Measurements from ENCODE around the gene ELOVL7.

ELOVL7 gene

DNA sequence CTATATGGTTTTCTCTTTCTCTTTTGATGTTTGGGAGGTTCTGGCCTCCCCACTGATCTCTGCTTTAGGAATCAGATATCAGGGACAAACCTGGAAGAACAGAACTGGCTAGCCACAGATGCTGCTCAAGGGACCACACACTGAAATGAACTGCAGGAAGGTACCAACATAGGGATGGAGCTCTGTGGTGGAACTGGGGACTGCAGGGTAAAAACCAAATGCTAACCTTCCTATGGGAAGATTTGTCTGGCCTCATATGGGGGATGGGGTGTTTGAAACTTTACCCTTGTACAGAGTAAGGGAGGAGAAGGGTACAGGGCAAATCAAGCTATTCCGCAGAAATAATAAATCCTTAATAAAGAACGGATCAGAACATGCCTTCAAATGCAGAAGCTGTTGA lies 49.4 kb downstream of the ELOVL7 start:
- Histone ChIP-seq H3K9me2 (ENCODE audit: low read depth, low read length) (no peaks in the 10 kb centered on the region), H3K9me3 (ENCODE audit: low read length) (no peaks in the 10 kb centered on the region), H3K79me2 (ENCODE audit: insufficient read depth, low read length) (no peaks in the 10 kb centered on the region), H3K4me3 (ENCODE audit: low read depth, low read length, poor library complexity, severe bottlenecking) (no peak overlapping the region), H3K9ac (ENCODE audit: low read length) (no peak overlapping the region), H3K4me2 (ENCODE audit: low read length) (no peak overlapping the region), H3K27me3 (ENCODE audit: insufficient read depth, low read length) (no peaks in the 10 kb centered on the region), H3F3A (ENCODE audit: insufficient read depth, low read length) (no peaks in the 10 kb centered on the region), H3K27ac (ENCODE audit: low read depth, low read length, poor library complexity, severe bottlenecking) (no peak overlapping the region), H2AFZ (ENCODE audit: low read length) (no peak overlapping the region), H4K20me1 (ENCODE audit: insufficient read depth, low read length) (no peaks in the 10 kb centered on the region), H3K4me1 (ENCODE audit: insufficient read depth, low read length, severe bottlenecking) (no peaks in the 10 kb centered on the region), H3K36me3 (ENCODE audit: insufficient read depth, low read length) (no peaks in the 10 kb centered on the region)
- TF ChIP-seq, protein P1, sequence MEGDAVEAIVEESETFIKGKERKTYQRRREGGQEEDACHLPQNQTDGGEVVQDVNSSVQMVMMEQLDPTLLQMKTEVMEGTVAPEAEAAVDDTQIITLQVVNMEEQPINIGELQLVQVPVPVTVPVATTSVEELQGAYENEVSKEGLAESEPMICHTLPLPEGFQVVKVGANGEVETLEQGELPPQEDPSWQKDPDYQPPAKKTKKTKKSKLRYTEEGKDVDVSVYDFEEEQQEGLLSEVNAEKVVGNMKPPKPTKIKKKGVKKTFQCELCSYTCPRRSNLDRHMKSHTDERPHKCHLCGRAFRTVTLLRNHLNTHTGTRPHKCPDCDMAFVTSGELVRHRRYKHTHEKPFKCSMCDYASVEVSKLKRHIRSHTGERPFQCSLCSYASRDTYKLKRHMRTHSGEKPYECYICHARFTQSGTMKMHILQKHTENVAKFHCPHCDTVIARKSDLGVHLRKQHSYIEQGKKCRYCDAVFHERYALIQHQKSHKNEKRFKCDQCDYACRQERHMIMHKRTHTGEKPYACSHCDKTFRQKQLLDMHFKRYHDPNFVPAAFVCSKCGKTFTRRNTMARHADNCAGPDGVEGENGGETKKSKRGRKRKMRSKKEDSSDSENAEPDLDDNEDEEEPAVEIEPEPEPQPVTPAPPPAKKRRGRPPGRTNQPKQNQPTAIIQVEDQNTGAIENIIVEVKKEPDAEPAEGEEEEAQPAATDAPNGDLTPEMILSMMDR (IDR thresholded peaks at IDR 0.05; ENCODE audit: low read length), result no peak
- TF ChIP-seq EZH2 (IDR thresholded peaks at IDR 0.05; ENCODE audit: borderline replicate concordance, low read length), result no peak

DNA sequence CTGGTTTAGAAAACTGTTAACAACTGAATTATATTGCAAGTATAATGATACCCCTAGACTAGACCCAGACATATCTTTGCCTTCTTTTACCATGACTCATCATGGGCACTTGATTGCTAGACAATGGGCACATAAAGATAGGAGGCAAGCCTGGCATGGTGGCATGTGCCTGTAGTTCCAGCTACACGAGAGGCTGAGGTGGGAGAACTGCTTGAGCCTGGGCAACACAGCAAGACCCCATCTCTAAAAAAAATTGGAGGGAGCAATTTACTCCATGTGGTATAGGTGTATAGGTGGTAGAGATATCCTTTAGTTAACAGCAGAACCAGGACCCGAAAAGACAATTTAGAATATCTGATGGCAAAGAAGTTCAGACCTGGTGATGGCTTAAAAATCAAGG lies 51.6 kb downstream of the ELOVL7 start:
- Histone ChIP-seq H2AFZ (ENCODE audit: low read length) (no peak overlapping the region), H3K4me1 (ENCODE audit: insufficient read depth, low read length, severe bottlenecking) (no peaks in the 10 kb centered on the region), H3K9ac (ENCODE audit: low read length) (no peak overlapping the region), H3K79me2 (ENCODE audit: insufficient read depth, low read length) (no peaks in the 10 kb centered on the region), H3K4me2 (ENCODE audit: low read length) (no peak overlapping the region), H3K9me2 (ENCODE audit: low read depth, low read length) (no peaks in the 10 kb centered on the region), H3K36me3 (ENCODE audit: insufficient read depth, low read length) (no peaks in the 10 kb centered on the region), H3F3A (ENCODE audit: insufficient read depth, low read length) (no peaks in the 10 kb centered on the region), H4K20me1 (ENCODE audit: insufficient read depth, low read length) (no peaks in the 10 kb centered on the region), H3K4me3 (ENCODE audit: low read depth, low read length, poor library complexity, severe bottlenecking) (no peak overlapping the region), H3K9me3 (ENCODE audit: low read length) (no peaks in the 10 kb centered on the region), H3K27ac (ENCODE audit: low read depth, low read length, poor library complexity, severe bottlenecking) (no peak overlapping the region), H3K27me3 (ENCODE audit: insufficient read depth, low read length) (no peaks in the 10 kb centered on the region)
- TF ChIP-seq, protein P1 (IDR thresholded peaks at IDR 0.05; ENCODE audit: low read length), result no peak
- no peak for TF ChIP-seq EZH2 (IDR thresholded peaks at IDR 0.05; ENCODE audit: borderline replicate concordance, low read length)

DNA sequence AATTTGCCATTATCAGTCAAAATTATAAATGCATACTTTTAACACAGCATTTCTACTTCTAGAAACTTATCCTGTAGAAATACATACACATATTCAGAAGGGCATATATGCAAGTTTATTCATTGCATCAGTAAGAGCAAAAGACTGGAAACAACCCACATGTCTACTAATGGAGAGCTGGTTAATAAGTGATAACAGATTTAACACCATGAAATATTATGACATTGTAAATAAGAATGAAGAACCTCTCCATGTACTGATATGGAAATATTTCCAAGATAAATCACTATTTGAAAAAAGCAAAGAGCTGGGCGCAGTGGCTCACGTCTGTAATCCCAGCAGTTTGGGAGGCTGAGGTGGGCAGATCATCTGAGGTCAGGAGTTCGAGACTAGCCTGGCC lies 54.5 kb downstream of the ELOVL7 start:
- H3K9me2 ChIP-seq (ENCODE audit: low read depth, low read length), result no peaks in the 10 kb centered on the region
- no peaks in the 10 kb centered on the region for H3K79me2 ChIP-seq (ENCODE audit: insufficient read depth, low read length)

More for the DNA sequence above, 54.5 kb downstream of the ELOVL7 start:
- H3K27ac ChIP-seq (ENCODE audit: low read depth, low read length, poor library complexity, severe bottlenecking), result no peak overlapping the region
- no peaks in the 10 kb centered on the region for H4K20me1 ChIP-seq (ENCODE audit: insufficient read depth, low read length)
- H2AFZ ChIP-seq (ENCODE audit: low read length), result no peak overlapping the region
- no peak overlapping the region for H3K9ac ChIP-seq (ENCODE audit: low read length)
- H3K4me3 ChIP-seq (ENCODE audit: low read depth, low read length, poor library complexity, severe bottlenecking), result no peak overlapping the region
- no peak for TF ChIP-seq EZH2 (IDR thresholded peaks at IDR 0.05; ENCODE audit: borderline replicate concordance, low read length)
- TF ChIP-seq, protein P1 (IDR thresholded peaks at IDR 0.05; ENCODE audit: low read length), result no peak
- H3K9me3 ChIP-seq (ENCODE audit: low read length), result no peaks in the 10 kb centered on the region
- no peaks in the 10 kb centered on the region for H3K27me3 ChIP-seq (ENCODE audit: insufficient read depth, low read length)
- H3K4me2 ChIP-seq (ENCODE audit: low read length), result no peak overlapping the region
- no peaks in the 10 kb centered on the region for H3K36me3 ChIP-seq (ENCODE audit: insufficient read depth, low read length)
- no peaks in the 10 kb centered on the region for H3K4me1 ChIP-seq (ENCODE audit: insufficient read depth, low read length, severe bottlenecking)
- H3F3A ChIP-seq (ENCODE audit: insufficient read depth, low read length), result no peaks in the 10 kb centered on the region

Data from OCI-LY1 (cell line).